Measurements from ENCODE around the gene FALEC. TPM values are rescaled to one million over a fixed set of nuclear protein-coding genes. Genes with fewer than 3 reads are reported as not detected.

Gene FALEC
- total RNA-seq (2014; rRNA removed; shearing (Covaris generic)): not detected in 2 replicates
- polyA plus RNA-seq (2014; cell fraction: nucleus; rRNA removed): not detected in 2 replicates

DNA sequence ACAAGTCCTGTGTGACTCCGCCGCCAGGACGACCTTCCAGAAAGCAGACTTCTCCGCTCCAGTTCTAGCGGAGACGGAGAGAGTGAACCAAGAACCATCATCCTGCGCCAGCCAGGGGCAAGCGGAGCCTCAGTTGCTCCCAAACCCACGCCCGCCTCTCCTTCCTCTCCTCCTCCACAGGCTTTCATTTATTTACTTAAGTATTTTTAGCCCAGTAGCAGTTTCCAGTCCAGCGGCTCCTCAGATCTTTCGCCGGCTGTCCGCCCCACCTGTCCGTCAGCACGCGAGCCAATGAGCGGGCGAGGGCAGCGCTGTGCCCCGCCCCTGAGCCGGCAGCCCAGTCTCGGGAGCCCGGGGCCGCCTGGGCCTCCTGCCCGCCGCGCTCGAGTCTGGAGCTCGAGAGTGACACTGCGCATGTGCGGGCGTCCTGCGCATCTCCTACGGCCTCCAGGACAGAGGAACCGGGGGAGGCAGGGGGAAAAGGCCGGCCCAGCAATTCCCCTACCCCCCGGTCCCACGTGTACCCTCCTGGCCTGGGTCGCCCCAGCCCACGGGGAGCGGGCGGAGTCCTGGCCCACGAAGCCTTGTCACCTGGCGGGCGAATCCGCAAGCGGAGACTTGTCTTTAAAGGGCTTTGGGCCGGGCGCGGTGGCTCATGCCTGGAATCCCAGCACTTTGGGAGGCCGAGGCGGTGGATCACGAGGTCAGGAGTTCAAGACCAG lies at the start of gene FALEC:
Gene FALEC, plus strand, starts transcription at position 425 of the 722 bp plus-strand sequence.
- peak; percentile 97 for DNase-seq (ENCODE audit: extremely low read depth, low read depth)

DNA sequence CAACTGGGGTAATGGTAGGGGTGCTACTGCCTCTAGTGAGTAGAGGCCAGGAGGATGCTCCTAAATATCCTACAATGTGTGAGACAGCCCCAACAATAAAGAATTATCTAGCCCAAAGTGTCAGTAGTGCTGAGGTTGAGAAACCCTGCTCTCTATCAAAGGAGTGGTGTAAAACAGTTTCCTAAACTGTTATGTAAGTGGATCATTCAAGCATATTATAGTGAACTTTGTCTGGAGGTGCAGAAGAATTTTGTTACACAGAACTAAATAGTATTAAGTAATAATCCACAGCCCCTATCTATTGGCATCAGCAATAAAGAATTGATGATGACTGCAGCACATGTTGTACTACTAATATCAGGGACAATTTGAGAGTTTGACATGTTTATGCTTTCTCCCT lies 48.6 kb upstream of the FALEC start:
- no peak for DNase-seq (ENCODE audit: extremely low read depth, low read depth)

DNA sequence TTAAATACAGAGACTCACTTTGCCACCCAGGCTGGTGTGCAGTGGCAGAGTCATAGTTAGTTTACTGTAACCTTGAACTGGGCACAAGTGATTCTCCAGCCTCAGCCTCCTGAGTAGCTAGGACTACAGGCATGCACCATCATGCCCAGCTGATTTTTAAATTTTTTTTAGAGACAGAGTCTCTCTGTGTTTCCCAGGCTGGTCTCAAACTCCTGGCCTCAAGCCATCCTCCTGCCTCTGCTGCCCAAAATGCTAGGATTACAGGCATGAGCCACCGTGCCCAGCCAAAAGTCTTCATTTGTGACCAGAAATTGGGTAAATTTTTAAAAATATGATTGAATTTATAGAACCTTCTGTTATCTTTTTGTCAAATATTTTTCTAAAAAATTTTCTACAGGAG lies 46.3 kb upstream of the FALEC start:
- no peak for DNase-seq (ENCODE audit: extremely low read depth, low read depth)

DNA sequence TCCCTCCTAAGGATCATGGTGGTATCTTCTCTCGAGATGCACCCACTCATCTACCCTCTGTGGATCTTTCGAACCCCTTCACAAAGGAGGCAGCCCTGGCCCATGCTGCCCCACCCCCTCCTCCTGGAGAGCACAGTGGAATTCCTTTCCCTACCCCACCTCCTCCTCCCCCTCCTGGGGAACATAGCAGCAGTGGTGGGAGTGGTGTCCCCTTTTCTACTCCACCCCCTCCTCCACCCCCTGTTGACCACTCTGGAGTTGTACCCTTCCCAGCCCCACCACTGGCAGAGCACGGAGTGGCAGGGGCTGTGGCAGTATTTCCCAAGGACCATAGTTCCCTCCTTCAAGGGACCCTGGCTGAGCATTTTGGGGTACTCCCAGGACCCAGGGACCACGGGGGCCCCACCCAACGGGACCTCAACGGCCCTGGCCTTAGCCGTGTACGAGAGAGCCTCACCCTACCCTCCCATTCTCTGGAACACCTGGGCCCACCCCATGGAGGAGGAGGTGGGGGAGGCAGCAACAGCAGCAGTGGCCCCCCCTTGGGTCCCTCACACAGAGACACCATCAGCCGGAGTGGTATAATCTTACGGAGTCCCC lies 42.9 kb upstream of the FALEC start:
- DNase-seq (ENCODE audit: extremely low read depth, low read depth): no peak

DNA sequence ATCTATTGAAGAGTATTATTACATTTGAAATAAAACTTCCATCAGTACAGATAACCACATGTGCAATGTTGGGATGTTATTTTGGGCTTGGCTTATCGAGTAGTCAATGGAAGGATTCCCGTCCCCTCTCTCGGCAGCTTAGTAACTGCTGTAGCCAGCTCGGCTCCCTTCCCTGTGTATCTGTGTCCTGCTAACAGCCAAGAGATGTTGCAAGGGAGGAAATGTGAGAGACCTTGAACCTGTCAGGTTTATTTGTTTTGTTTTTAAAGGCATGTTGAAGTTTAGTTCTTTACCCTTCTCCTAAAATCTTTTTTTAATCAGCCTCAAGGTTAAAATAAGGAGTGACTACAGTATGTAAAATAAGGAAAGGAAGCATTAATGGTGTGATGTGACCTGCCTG lies 41.9 kb upstream of the FALEC start:
- DNase-seq (ENCODE audit: extremely low read depth, low read depth): no peak

DNA sequence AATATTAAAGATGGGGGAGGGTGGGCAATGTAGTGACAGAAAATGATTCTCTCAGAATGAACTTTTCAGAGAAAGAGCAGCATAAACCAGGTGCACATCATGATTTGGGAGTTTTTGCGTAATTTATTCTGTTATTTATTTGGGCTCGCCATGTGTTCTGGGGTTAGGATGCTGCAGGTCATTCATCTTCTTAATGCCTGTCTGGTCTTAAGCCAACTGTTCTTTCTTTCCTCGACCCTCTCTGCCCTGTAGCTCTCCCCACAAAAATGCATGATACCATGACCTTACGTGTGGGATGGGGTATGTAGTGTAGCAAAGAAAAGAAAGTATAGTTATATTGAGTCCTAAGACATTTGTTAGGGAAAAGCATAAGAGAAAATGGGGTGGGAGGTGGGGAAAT lies 40.7 kb upstream of the FALEC start:
- DNase-seq (ENCODE audit: extremely low read depth, low read depth): no peak

DNA sequence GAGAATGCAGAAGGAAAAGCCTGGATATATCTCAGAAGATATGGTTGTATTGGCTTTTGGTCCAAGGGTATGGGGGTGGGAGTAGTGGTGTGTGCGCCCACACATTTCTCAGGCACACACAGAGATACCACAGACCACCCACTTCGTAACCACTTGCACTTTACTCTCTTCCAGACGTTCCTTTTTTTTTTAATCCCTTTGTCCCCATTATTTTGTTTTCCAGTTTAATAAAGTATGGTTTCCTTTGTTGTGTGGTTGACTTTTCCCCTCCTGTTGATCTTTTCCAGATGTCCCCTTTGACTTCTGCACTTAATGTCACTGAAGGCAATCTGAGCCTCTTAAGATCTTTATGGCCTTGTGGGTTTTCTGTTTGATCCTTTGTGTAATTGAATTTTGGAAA lies 38.8 kb upstream of the FALEC start:
- no peak for DNase-seq (ENCODE audit: extremely low read depth, low read depth)

DNA sequence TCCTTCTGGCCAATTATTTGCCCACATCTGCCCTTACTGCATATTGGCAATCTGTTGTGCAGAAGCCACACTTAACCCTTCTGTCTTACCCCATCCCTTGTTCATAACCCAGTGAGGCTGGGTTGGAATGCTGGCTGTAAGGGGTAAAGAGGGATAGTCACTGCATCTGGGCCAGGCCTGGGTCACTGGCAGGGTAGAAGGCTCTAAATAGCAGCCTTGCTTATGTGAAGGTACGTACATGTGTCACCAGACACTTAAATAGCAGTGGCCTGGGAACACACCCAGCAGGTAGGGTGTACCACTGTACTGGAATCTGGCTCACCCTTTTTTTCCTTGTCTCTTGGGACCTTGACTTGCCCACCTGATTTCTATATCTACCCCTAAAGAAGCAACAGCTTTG lies 38.2 kb upstream of the FALEC start:
- DNase-seq (ENCODE audit: extremely low read depth, low read depth): no peak

DNA sequence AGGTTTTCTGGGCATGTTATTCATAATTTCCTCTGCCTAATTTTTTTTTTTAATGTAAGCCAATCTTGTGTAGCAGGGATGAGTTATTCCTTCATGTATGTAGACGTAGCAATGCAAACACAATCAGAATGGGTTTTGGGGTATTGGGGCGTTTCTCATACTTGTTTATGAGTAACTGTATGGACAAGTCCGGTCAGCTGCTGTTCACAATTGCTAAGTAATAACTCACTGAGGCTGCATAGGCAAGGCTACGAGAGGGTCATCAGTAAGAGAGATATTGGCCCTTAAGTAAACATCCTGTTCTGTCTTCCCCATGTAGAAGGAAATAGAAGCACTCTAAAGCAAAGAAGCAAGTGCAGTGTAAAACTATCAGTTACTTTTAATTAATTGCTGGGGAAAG lies 37.8 kb upstream of the FALEC start:
- no peak for DNase-seq (ENCODE audit: extremely low read depth, low read depth)

DNA sequence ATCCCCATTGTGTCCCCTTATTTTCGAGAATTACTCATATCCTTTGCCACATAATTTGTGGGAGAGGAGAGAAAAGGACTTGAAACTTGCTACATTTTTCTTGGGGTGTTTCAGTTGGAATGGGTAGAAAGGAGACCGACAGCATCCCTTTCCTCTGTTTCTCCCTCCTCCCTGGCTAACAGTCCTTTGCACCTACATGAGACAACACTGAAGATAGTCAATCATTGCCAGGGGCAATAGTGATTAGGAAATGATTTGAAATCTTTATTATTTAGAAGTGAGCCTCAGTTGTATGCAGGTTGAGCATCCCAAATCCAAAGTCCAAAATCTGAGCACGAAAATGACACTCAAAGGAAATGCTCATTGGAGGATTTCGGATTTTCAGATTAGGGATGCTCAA lies 36.2 kb upstream of the FALEC start:
- no peak for DNase-seq (ENCODE audit: extremely low read depth, low read depth)

DNA sequence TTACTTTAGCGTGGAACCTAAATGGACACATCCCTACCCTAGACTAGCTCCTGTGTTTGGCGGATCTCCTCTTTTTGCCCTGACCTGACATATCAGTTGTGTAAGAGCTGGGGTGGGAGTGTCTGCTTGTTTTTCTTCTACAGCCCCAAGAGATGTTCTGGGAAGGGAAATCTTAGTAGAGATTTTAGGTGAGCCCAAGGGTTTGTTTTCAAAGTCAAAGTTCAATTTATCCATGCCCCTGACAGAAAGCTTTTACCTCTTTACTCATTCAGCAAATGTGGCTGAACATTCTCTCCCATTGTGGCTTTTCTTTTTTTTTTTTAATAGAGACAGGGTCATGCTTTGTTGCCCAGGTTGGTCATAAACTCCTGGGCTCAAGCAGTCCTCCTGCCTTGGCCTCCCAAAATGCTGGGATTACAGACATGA lies 35.6 kb upstream of the FALEC start:
- DNase-seq (ENCODE audit: extremely low read depth, low read depth): no peak

DNA sequence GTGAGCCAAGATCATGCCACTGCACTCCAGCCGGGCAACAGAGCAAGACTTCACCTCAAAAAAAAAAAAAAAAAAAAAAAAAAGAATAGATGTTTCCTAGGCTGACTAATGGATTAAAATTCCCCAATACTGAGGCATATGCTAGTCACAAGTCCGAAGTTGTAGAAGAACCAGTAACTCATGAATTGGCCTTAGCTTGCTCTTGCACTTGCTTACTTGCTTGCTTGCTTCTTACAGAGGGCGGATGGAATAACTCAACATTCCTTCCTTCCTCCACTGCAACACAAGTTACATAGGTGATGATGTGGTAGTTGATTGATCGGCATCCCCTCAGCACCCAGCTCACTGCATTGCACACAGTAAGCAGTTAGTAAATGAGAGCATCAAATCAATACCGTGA lies 31.1 kb upstream of the FALEC start:
- DNase-seq (ENCODE audit: extremely low read depth, low read depth): no peak

DNA sequence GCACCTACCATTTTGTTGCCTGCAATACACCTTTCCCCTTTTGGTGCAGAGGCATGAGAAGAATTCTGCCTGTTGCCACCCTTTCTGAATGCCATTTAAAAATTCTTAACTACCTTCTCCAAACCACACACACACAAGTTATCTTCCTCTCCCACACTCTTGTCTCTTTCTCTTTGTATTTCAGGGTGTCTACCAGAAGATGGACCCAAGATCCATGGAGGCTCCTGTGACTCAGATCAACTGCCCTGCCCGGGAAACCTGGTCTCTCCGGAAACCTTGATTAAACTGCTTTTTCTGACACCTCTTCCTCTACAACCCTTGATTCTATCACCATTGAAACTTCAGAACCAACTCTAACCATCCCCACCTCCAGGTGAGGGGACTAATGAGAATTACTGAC lies 30.7 kb upstream of the FALEC start:
- peak; percentile 33 for DNase-seq (ENCODE audit: extremely low read depth, low read depth)

DNA sequence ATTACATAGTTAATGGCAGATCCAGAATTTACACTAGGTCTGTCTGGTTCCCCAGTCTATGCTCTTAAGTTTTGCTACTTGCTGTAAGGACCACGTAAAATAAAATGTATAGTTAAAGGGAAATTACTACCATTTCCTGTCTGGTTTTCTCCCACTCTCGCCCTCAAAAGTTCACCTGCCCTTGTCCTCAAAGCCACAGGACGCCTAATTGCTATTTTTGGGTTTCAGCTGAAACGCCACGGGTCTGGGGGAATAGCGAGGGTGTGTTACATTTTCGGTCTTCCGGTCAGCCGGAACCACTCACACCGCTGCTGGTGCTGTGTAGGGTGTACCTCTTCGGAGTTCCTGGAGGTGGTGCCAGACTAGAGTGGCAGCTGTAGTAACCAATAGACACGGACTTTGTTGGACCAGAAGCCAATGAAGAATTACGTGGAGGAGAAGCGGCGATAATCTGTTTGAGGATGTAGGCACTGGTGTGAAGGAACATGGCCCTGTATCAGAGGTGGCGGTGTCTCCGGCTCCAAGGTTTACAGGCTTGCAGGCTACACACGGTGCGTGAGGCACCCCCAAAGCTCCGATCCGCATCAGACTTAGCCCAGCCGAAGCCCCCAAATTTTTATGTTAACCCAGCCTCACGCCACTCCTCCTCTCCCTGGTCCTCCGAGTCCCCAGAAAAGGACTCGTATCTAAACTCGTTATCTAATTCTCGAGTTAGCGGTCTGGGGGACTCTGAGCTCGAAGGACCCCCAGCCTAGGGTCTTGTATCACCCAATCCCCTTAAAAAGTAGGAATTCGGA lies 28.4 kb upstream of the FALEC start, which contains the start of gene TARS2:
Gene TARS2, plus strand, starts transcription at position 454 of the 797 bp plus-strand sequence. Its CDS starts 32 bp downstream, at position 486.
- DNase-seq (ENCODE audit: extremely low read depth, low read depth): peak; percentile 100

DNA sequence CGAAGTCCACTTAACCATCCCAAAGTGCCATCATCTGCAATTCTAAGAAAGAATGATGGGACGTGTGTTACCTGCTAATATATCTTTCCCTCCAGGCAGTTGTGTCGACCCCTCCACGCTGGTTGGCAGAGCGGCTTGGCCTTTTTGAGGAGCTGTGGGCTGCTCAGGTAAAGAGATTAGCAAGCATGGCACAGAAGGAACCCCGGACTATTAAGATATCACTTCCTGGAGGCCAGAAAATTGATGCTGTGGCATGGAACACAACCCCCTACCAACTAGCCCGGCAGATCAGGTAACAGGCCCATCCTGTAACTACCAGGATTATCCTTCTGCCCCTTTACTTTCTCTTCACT lies 27.8 kb upstream of the FALEC start:
- DNase-seq (ENCODE audit: extremely low read depth, low read depth): no peak

DNA sequence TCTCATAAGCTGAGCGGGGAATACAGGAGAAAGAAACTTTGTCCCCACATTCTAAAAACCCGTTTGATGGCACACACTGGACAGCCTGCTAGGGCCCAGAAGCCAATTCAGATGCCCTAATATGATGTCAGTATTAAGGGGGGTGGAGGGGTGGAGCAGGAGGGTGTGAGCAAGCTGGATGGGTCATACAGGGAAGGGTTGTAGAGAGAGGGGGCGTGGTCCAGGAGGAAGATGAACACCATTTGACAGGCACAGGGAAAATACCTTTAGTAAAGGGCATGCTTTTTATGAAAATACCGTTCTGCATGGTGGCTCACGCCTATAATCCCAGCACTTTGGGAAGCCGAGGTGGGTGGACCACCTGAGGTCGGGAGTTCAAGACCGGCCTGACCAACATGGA lies 22.4 kb upstream of the FALEC start:
- DNase-seq (ENCODE audit: extremely low read depth, low read depth): no peak

DNA sequence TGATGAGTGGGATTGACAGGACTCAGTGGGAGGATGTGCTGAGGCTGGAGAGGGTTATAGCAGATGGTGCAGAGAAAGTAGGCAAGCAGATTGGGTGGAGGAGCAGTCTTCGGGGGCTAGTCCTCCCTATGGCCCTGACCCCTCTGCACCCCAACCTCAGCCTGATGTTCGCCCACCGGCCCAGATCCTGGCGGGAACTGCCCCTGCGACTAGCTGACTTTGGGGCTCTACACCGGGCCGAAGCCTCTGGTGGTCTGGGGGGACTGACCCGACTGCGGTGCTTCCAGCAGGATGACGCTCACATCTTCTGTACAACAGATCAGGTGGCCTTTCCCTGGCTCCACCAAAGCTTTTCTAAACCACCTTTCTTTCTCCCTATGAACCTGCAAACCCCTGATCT lies 17.2 kb upstream of the FALEC start:
- no peak for DNase-seq (ENCODE audit: extremely low read depth, low read depth)

DNA sequence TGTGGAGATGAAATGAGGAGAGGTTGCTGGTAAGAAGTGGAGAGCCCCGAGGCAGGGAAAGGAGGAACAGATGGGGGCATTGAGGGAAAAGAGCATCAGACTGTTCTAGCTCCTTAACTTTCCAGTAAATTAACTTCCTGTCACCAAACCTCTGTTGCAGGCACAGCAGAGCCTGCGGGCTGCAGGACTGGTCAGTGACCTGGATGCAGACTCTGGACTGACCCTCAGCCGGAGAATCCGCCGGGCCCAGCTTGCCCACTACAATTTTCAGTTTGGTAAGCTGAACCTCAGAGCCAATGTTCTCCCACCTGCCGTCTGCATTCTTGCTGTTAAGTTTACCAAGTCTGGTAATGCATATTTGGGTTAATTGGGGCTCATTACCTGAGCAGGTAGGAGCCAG lies 10.1 kb upstream of the FALEC start:
- no peak for DNase-seq (ENCODE audit: extremely low read depth, low read depth)

DNA sequence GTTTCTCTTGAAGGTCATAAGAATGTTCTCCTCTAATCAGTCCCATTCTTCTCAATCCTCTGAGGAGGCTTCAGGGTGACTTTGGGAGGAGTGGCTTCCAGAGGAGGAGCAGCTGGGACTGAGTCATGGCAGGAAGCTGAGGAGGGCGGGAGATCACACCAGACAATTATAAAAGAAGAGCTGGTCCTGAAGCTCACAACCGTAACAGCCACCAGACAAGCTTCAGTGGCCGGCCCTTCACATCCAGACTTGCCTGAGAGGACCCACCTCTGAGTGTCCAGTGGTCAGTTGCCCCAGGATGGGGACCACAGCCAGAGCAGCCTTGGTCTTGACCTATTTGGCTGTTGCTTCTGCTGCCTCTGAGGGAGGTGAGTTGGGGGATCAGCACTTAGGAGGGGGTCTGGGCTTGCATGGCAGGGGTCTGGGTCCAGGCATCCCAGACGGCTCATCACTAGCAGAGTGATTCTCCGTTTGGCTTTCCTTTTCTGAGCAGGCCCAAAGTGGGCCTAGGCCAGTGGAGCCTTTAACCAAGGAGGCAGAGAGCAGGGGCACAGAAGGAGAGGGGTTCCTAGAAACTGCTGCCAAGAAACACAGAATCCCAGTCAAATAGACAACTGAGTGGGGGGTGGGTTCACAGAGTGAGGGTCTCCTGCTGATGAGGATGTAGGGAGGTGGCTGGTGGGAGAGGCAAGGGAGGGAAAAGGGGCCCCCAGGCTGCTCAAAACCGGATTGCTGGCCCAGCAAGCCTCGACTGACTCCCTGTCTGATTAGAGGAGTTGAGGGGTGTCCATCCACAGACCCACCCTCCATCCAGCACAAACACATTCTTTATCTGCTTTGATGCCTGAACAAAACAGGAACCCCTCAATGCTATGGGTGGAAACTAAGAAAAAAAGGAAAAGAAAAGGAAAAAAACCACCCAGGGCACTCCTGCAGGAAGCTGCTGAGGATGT lies 7.4 kb upstream of the FALEC start, which contains the start of gene ECM1:
Gene ECM1, plus strand, starts transcription at position 198 of the 953 bp plus-strand sequence. Its CDS starts 101 bp downstream, at position 299.
- DNase-seq (ENCODE audit: extremely low read depth, low read depth): peak; percentile 69

DNA sequence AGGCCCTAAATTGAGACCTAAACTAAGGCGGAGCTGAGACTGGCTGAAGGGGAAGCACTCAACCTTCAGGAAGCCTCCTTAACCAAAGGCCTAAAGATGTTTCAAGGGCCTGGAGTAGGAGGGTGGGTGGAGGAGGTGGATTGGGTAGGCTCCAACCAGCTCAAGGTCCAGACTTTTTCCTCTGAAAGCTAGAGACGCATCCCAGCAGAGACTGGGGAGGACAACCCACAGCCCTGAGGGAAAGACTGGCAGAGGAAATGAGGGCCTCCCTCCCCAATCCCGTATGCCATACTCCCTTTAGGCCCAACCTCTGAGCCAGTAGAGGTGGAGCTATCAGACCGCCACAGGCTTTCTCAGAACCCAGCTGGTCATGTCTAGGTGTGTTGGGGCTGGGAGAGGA lies 6.6 kb upstream of the FALEC start:
- DNase-seq (ENCODE audit: extremely low read depth, low read depth): no peak

All from NCI-H460 (cell line).